HPDE6-E6E7 (cell line): ENCODE measurements around the gene ZNF783.
"Not testable (repeated sequence)": the region's sequence is repeated elsewhere in the genome, so short reads cannot be mapped to it uniquely, and the experiment has no call there.

Experiments used
- DNase-seq: peaks from one replicate; pipeline ENCODE4 v3.0.0; 2011; ENCODE audit warnings: missing footprints; ENCODE audit errors: extremely low spot score

ZNF783 gene

GRCh38 chr7:149240637-149241036 lies 21.4 kb upstream of the ZNF783 start:
- DNase-seq: no peak

GRCh38 chr7:149241696-149242095 lies 20.3 kb upstream of the ZNF783 start:
- DNase-seq: no peak

GRCh38 chr7:149245244-149245643 lies 16.8 kb upstream of the ZNF783 start:
- no peak for DNase-seq

- DNase-seq: no peak
These were observed 16.3 kb upstream of the ZNF783 start for GRCh38 chr7:149245744-149246143.

- DNase-seq: no peak
These were observed 13.2 kb upstream of the ZNF783 start for GRCh38 chr7:149248777-149249176.

- not testable (repeated sequence) for DNase-seq
These were observed 11.8 kb upstream of the ZNF783 start for GRCh38 chr7:149250151-149250550.

- not testable (repeated sequence) for DNase-seq
These were observed 10.5 kb upstream of the ZNF783 start for GRCh38 chr7:149251518-149251917.

- no peak for DNase-seq
These were observed 9.6 kb upstream of the ZNF783 start for GRCh38 chr7:149252378-149252777.

GRCh38 chr7:149253665-149254064 lies 8.3 kb upstream of the ZNF783 start:
- DNase-seq: no peak

- no peak for DNase-seq
These were observed 7.7 kb upstream of the ZNF783 start for GRCh38 chr7:149254181-149254858.

- no peak for DNase-seq
These were observed 6.8 kb upstream of the ZNF783 start for GRCh38 chr7:149255174-149255573.

GRCh38 chr7:149256568-149256967 lies 5.4 kb upstream of the ZNF783 start:
- DNase-seq: no peak

- no peak for DNase-seq
These were observed 4.8 kb upstream of the ZNF783 start for GRCh38 chr7:149257146-149257545.

GRCh38 chr7:149261316-149261828 lies 624 bp upstream of the ZNF783 start:
- DNase-seq: peak; percentile 46

- DNase-seq: no peak
These were observed 4.5 kb downstream of the ZNF783 start for GRCh38 chr7:149266451-149266850.

- no peak for DNase-seq
These were observed 5.7 kb downstream of the ZNF783 start for GRCh38 chr7:149267733-149268132.

- DNase-seq: not testable (repeated sequence)
These were observed 12.4 kb downstream of the ZNF783 start for GRCh38 chr7:149274424-149274823.

- DNase-seq: no peak
These were observed 15.9 kb downstream of the ZNF783 start for GRCh38 chr7:149277871-149278270.

- DNase-seq: no peak
These were observed 16.4 kb downstream of the ZNF783 start for GRCh38 chr7:149278396-149278795.

- no peak for DNase-seq
These were observed 17.2 kb downstream of the ZNF783 start for GRCh38 chr7:149279111-149279743.

- no peak for DNase-seq
These were observed 18.2 kb downstream of the ZNF783 start for GRCh38 chr7:149280151-149280550.

GRCh38 chr7:149280661-149281507 lies 18.9 kb downstream of the ZNF783 start:
- no peak for DNase-seq
